Gastrocnemius medialis (tissue), 4 donors: ENCODE data around the gene OMA1. TPM values are rescaled to one million over a fixed set of nuclear protein-coding genes. Genes with fewer than 3 reads are reported as not detected.

Source experiments
- ATAC-seq, 2 donors: fragments of 150-250 bp; one replicate each; pipeline ENCODE4 v1.9.1; 2016
- DNase-seq, 2 donors: peaks; one replicate each; pipeline ENCODE4 v3.0.0-alpha.2; 2019
- H3K27ac ChIP-seq, 4 donors: fragments of 200-600 bp; sonication (generic); 1 replicate in 1 of 4; 2 replicates in 3 of 4; pipeline ENCODE4 v1.5.1; 2016 to 2018; ENCODE audit warnings: mild to moderate bottlenecking in 2 of 4, moderate library complexity in 1 of 4
- H3K27me3 ChIP-seq, 3 donors: fragments of 200-600 bp; sonication (generic) in 2 of 3; 1 replicate in 1 of 3; 2 replicates in 2 of 3; pipeline versions ENCODE4 v1.5.1 to v1.6.0; 2016 to 2019; ENCODE audit warnings: mild to moderate bottlenecking in 1 of 3, moderate library complexity in 1 of 3
- H3K36me3 ChIP-seq, 2 donors: fragments of 200-600 bp; sonication (generic) in 1 of 2; one replicate each; pipeline ENCODE4 v1.5.1; 2017 to 2018
- H3K4me1 ChIP-seq, 2 donors: fragments of 200-600 bp; sonication (generic) in 1 of 2; one replicate each; pipeline ENCODE4 v1.5.1; 2016 to 2017; ENCODE audit warnings: mild to moderate bottlenecking in 2 of 2
- H3K4me3 ChIP-seq, 4 donors: fragments of 200-600 bp; sonication (generic) in 3 of 4; 1 replicate in 1 of 4; 2 replicates in 3 of 4; pipeline ENCODE4 v1.5.1; 2016 to 2019; ENCODE audit warnings: mild to moderate bottlenecking in 2 of 4
- H3K9me3 ChIP-seq, 3 donors: fragments of 200-600 bp; sonication (generic) in 2 of 3; 1 replicate in 1 of 3; 2 replicates in 2 of 3; pipeline ENCODE4 v1.5.1; 2016 to 2019
- CTCF ChIP-seq, 5 experiments: fragments of 450-650 bp in 3 of 5; fragments of 200-600 bp in 2 of 5; sonication (generic) in 2 of 5; IDR thresholded peaks in 4 of 5; conservative IDR thresholded peaks in 1 of 5; 1 replicate in 4 of 5; 2 replicates in 1 of 5; pipeline ENCODE4 v1.5.1; 2016 to 2019; ENCODE audit warnings: antibody characterized with exemption in 5 of 5, mild to moderate bottlenecking in 3 of 5, moderate library complexity in 3 of 5
- POLR2A ChIP-seq, 2 donors: fragments of 450-650 bp; IDR thresholded peaks; one replicate each; pipeline ENCODE4 v1.6.1; 2017; ENCODE audit warnings: antibody characterized with exemption in 2 of 2, mild to moderate bottlenecking in 2 of 2, moderate library complexity in 2 of 2
- in situ Hi-C, 4 donors: fragments of 200-750 bp; cut with MboI; loops; one replicate each; pipeline versions ENCODE4 v1.15.0 to v1.8.0; 2017; ENCODE audit warnings: low sequenced_read_pairs in 4 of 4
- intact Hi-C: fragments of 100-400 bp; cut with DNase I; formaldehyde crosslinking; loops from one replicate; pipeline ENCODE4 v1.15.1; 2023; ENCODE audit warnings: low total_unique reads
- total RNA-seq, 4 donors: library from RNA; depleted of rRNA; stranded (reverse); fragments of >200 nt; gene quantifications; one replicate each; pipeline versions ENCODE4 v1.1.0 to v1.2.3, GENCODE V29; 2016

OMA1 gene
- total RNA-seq, 4 donors from 2014 or later, result 11.7 to 23.7 (median 19.3) TPM

- in situ Hi-C loops, result no loop called here
- TF ChIP-seq POLR2A (IDR thresholded peaks at IDR 0.05), result no peak
- no peak for TF ChIP-seq CTCF (IDR thresholded peaks at IDR 0.05 in 4 of 5, conservative IDR thresholded peaks at IDR 0.05 in 1 of 5)
- H3K4me3 ChIP-seq, result no peak overlapping the region
- DNase-seq, result no peak
- intact Hi-C loops, result no loop called here
- no peak overlapping the region for H3K27ac ChIP-seq
- H3K36me3 ChIP-seq, result no peaks in the 10 kb centered on the region
- no peaks in the 10 kb centered on the region for H3K27me3 ChIP-seq
- H3K9me3 ChIP-seq, result no peaks in the 10 kb centered on the region
- H3K4me1 ChIP-seq, result no peaks in the 10 kb centered on the region
- ATAC-seq, result no peak
These were observed 105.8 kb downstream of the OMA1 start for GRCh38 chr1:58440696-58441095.

- in situ Hi-C loops, result no loop called here
- intact Hi-C loops, result no loop called here
- ATAC-seq, result no peak
- H3K4me1 ChIP-seq, result no peaks in the 10 kb centered on the region
- no peaks in the 10 kb centered on the region for H3K27me3 ChIP-seq
- TF ChIP-seq POLR2A (IDR thresholded peaks at IDR 0.05) (no peak), CTCF (IDR thresholded peaks at IDR 0.05 in 4 of 5, conservative IDR thresholded peaks at IDR 0.05 in 1 of 5) (no peak)
- H3K27ac ChIP-seq, result no peak overlapping the region
- DNase-seq, result no peak
- no peaks in the 10 kb centered on the region for H3K36me3 ChIP-seq
- H3K4me3 ChIP-seq, result no peak overlapping the region
- no peaks in the 10 kb centered on the region for H3K9me3 ChIP-seq
These were observed 106.6 kb downstream of the OMA1 start for GRCh38 chr1:58439946-58440345.

GRCh38 chr1:58438468-58438867 lies 108.1 kb downstream of the OMA1 start:
- intact Hi-C loops (no loop called here), in situ Hi-C loops (no loop called here)
- H3K4me3 ChIP-seq, result no peak overlapping the region
- TF ChIP-seq POLR2A (IDR thresholded peaks at IDR 0.05) (no peak), CTCF (IDR thresholded peaks at IDR 0.05 in 4 of 5, conservative IDR thresholded peaks at IDR 0.05 in 1 of 5) (no peak)
- H3K4me1 ChIP-seq, result no peaks in the 10 kb centered on the region
- no peaks in the 10 kb centered on the region for H3K9me3 ChIP-seq
- no peaks in the 10 kb centered on the region for H3K36me3 ChIP-seq
- ATAC-seq, result peak in 1 of 2 donors; percentile 69
- no peaks in the 10 kb centered on the region for H3K27me3 ChIP-seq
- H3K27ac ChIP-seq, result no peak overlapping the region
- peak in 1 of 2 donors; percentile 42 for DNase-seq

- Histone ChIP-seq H3K4me3 (no peak overlapping the region), H3K27ac (no peak overlapping the region), H3K36me3 (no peaks in the 10 kb centered on the region), H3K4me1 (no peaks in the 10 kb centered on the region), H3K27me3 (no peaks in the 10 kb centered on the region), H3K9me3 (no peaks in the 10 kb centered on the region)
- in situ Hi-C loops (no loop called here), intact Hi-C loops (no loop called here)
- TF ChIP-seq POLR2A (IDR thresholded peaks at IDR 0.05) (no peak), CTCF (IDR thresholded peaks at IDR 0.05 in 4 of 5, conservative IDR thresholded peaks at IDR 0.05 in 1 of 5) (no peak)
- ATAC-seq (no peak), DNase-seq (no peak)
These were observed 108.9 kb downstream of the OMA1 start for GRCh38 chr1:58437623-58438022.

GRCh38 chr1:58436615-58437297 lies 109.8 kb downstream of the OMA1 start:
- ATAC-seq (no peak), DNase-seq (no peak)
- H3K4me1 ChIP-seq, result no peaks in the 10 kb centered on the region
- no peak overlapping the region for H3K27ac ChIP-seq
- no peaks in the 10 kb centered on the region for H3K27me3 ChIP-seq
- no peaks in the 10 kb centered on the region for H3K9me3 ChIP-seq
- no peaks in the 10 kb centered on the region for H3K36me3 ChIP-seq
- intact Hi-C loops (no loop called here), in situ Hi-C loops (no loop called here)
- no peak overlapping the region for H3K4me3 ChIP-seq
- TF ChIP-seq POLR2A (IDR thresholded peaks at IDR 0.05) (no peak), CTCF (IDR thresholded peaks at IDR 0.05 in 4 of 5, conservative IDR thresholded peaks at IDR 0.05 in 1 of 5) (no peak)
